Natural killer cell (primary cell): ENCODE measurements around the gene GFRA4. TPM values are rescaled to one million over a fixed set of nuclear protein-coding genes. Genes with fewer than 3 reads are reported as not detected.

Experiments used
- ATAC-seq, 3 donors: fragments of 150-1000 bp in 2 of 3; fragments of 200-7000 bp in 1 of 3; cut with Tn5 transposase; 1 replicate in 1 of 3; 2 replicates in 2 of 3; pipeline ENCODE4 v1.10.0; 2021; ENCODE audit warnings: mild to moderate bottlenecking in 2 of 3, moderate library complexity in 2 of 3
- DNase-seq, 2 donors: peaks; one replicate each; pipeline versions ENCODE4 v3.0.0 to v3.0.0-alpha.2; 2013 to 2021; ENCODE audit warnings: mixed read lengths in 1 of 2
- H3K27ac ChIP-seq: one replicate; pipeline ENCODE4 v1.5.1; 2013; ENCODE audit warnings: mild to moderate bottlenecking, low read length
- H3K27me3 ChIP-seq: one replicate; pipeline ENCODE4 v1.6.1; 2013; ENCODE audit warnings: low read length; ENCODE audit not compliant: control insufficient read depth, insufficient read depth
- H3K36me3 ChIP-seq: one replicate; pipeline ENCODE4 v1.6.1; 2013; ENCODE audit warnings: low read length; ENCODE audit not compliant: control insufficient read depth, insufficient read depth
- H3K4me1 ChIP-seq: one replicate; pipeline ENCODE4 v1.6.1; 2013; ENCODE audit warnings: low read length; ENCODE audit not compliant: control insufficient read depth, insufficient read depth
- H3K4me3 ChIP-seq: one replicate; pipeline ENCODE4 v1.5.1; 2013; ENCODE audit warnings: low read length
- H3K9me3 ChIP-seq: one replicate; pipeline ENCODE4 v1.6.1; 2013; ENCODE audit warnings: low read length; ENCODE audit not compliant: control insufficient read depth, insufficient read depth
- H3K27ac Mint-ChIP-seq, 2 donors: one replicate each; pipeline ENCODE4 v1.8.0; 2022; ENCODE audit warnings: mild to moderate bottlenecking in 2 of 2, mixed read lengths in 2 of 2, moderate library complexity in 1 of 2
- H3K27me3 Mint-ChIP-seq, 2 donors: one replicate each; pipeline ENCODE4 v1.8.0; 2022; ENCODE audit warnings: low read depth in 2 of 2, mixed read lengths in 2 of 2
- H3K36me3 Mint-ChIP-seq: one replicate; pipeline ENCODE4 v1.8.0; 2022; ENCODE audit warnings: mixed read lengths
- H3K4me1 Mint-ChIP-seq, 2 donors: one replicate each; pipeline ENCODE4 v1.8.0; 2022; ENCODE audit warnings: mixed read lengths in 2 of 2
- H3K4me3 Mint-ChIP-seq: one replicate; pipeline ENCODE4 v1.8.0; 2022; ENCODE audit warnings: mild to moderate bottlenecking, moderate library complexity, mixed read lengths
- H3K9me3 Mint-ChIP-seq, 2 donors: one replicate each; pipeline ENCODE4 v1.8.0; 2022; ENCODE audit warnings: mixed read lengths in 2 of 2
- CTCF ChIP-seq: fragments of 200-600 bp; IDR thresholded peaks from one replicate; pipeline ENCODE4 v1.8.0; 2022; ENCODE audit warnings: antibody characterized with exemption
- WGBS: methylation state at CpG from one replicate; pipeline ENCODE4 v1.1.7; 2013; ENCODE audit warnings: missing lambda C conversion rate; ENCODE audit not compliant: insufficient coverage; 5-methylcytosine and 5-hydroxymethylcytosine counted together
- intact Hi-C: fragments of 100-400 bp; cut with micrococcal nuclease; formaldehyde crosslinking; loops from one replicate; pipeline ENCODE4 v1.14.2; 2022
- total RNA-seq, 4 donors: library from RNA; stranded (reverse); fragments of 120-200 nt in 1 of 4; gene quantifications; one replicate each; pipeline versions ENCODE4 v1.2.3 to v1.2.4, GENCODE V29; 2013 to 2022

The GFRA4 gene
- total RNA-seq, 3 donors from 2014 or later (not counting 1 experiment from before 2014, with no cell fraction given) = not detected

- Histone ChIP-seq H3K27ac (no peak overlapping the region), H3K27me3 (peaks cover 14% of the 10 kb centered on the region), H3K9me3 (no peaks in the 10 kb centered on the region), H3K4me1 (peaks cover 23% of the 10 kb centered on the region), H3K4me3 (no peak overlapping the region), H3K36me3 (no peaks in the 10 kb centered on the region)
- H3K36me3 Mint-ChIP-seq = no peaks in the 10 kb centered on the region
- no peak overlapping the region for H3K4me3 Mint-ChIP-seq
- intact Hi-C loops = no loop called here
- DNase-seq = peak in 1 of 2 donors; percentile 14
- H3K27me3 Mint-ChIP-seq = peaks cover 45 to 49% of the 10 kb centered on the region in 2 donors
- ATAC-seq = no peak
- no peak for TF ChIP-seq CTCF
- H3K27ac Mint-ChIP-seq = no peak overlapping the region
- peaks cover 0 to 12% of the 10 kb centered on the region in 2 donors for H3K4me1 Mint-ChIP-seq
- no peaks in the 10 kb centered on the region for H3K9me3 Mint-ChIP-seq
- WGBS = 2% methylated on average over 58 of the region's 58 CpGs
Measured at GRCh38 chr20:3672547-3673171, 9.5 kb upstream of the GFRA4 start.

GRCh38 chr20:3671986-3672546 is 8.9 kb upstream of the GFRA4 start:
- H3K36me3 Mint-ChIP-seq = no peaks in the 10 kb centered on the region
- ATAC-seq (no peak), DNase-seq (no peak)
- no peaks in the 10 kb centered on the region for H3K9me3 ChIP-seq
- TF ChIP-seq CTCF = no peak
- no peak overlapping the region for H3K4me3 ChIP-seq
- no peaks in the 10 kb centered on the region for H3K9me3 Mint-ChIP-seq
- H3K27me3 ChIP-seq = peaks cover 14% of the 10 kb centered on the region
- H3K4me1 Mint-ChIP-seq = peaks cover 5 to 18% of the 10 kb centered on the region in 2 donors
- H3K36me3 ChIP-seq = no peaks in the 10 kb centered on the region
- H3K27me3 Mint-ChIP-seq = peaks cover 45 to 47% of the 10 kb centered on the region in 2 donors
- H3K4me1 ChIP-seq = peaks cover 28% of the 10 kb centered on the region
- 39% methylated on average over 23 of the region's 23 CpGs for WGBS
- no peak overlapping the region for H3K27ac Mint-ChIP-seq
- intact Hi-C loops = no loop called here
- H3K27ac ChIP-seq = no peak overlapping the region
- no peak overlapping the region for H3K4me3 Mint-ChIP-seq

GRCh38 chr20:3670945-3671344 is 7.7 kb upstream of the GFRA4 start:
- intact Hi-C loops = no loop called here
- no peak overlapping the region for H3K27ac Mint-ChIP-seq
- Histone ChIP-seq H3K27ac (no peak overlapping the region), H3K4me3 (no peak overlapping the region), H3K4me1 (peaks cover 30% of the 10 kb centered on the region), H3K9me3 (no peaks in the 10 kb centered on the region), H3K36me3 (no peaks in the 10 kb centered on the region), H3K27me3 (peaks cover 14% of the 10 kb centered on the region)
- no peak for ATAC-seq
- peaks cover 38 to 40% of the 10 kb centered on the region in 2 donors for H3K27me3 Mint-ChIP-seq
- no peaks in the 10 kb centered on the region for H3K9me3 Mint-ChIP-seq
- peaks cover 13 to 23% of the 10 kb centered on the region in 2 donors for H3K4me1 Mint-ChIP-seq
- H3K4me3 Mint-ChIP-seq = no peak overlapping the region
- TF ChIP-seq CTCF = no peak
- 70% methylated on average over 10 of the region's 10 CpGs for WGBS
- no peak for DNase-seq
- H3K36me3 Mint-ChIP-seq = no peaks in the 10 kb centered on the region

- Mint-ChIP-seq H3K27ac (no peak overlapping the region), H3K4me1 (peaks cover 18 to 27% of the 10 kb centered on the region in 2 donors), H3K4me3 (no peak overlapping the region), H3K27me3 (peaks cover 35 to 37% of the 10 kb centered on the region in 2 donors), H3K36me3 (no peaks in the 10 kb centered on the region), H3K9me3 (no peaks in the 10 kb centered on the region)
- DNase-seq = no peak
- no peak for ATAC-seq
- no peak for TF ChIP-seq CTCF
- intact Hi-C loops = no loop called here
- peaks cover 34% of the 10 kb centered on the region for H3K4me1 ChIP-seq
- no peaks in the 10 kb centered on the region for H3K36me3 ChIP-seq
- peaks cover 14% of the 10 kb centered on the region for H3K27me3 ChIP-seq
- H3K9me3 ChIP-seq = no peaks in the 10 kb centered on the region
- H3K27ac ChIP-seq = no peak overlapping the region
- WGBS = 49% methylated on average over 6 of the region's 6 CpGs
- no peak overlapping the region for H3K4me3 ChIP-seq
Measured at GRCh38 chr20:3670511-3670910, 7.3 kb upstream of the GFRA4 start.
